HG02588 (cell line): ENCODE measurements around the gene ASPHD1.
"Not testable (repeated sequence)": the region's sequence is repeated elsewhere in the genome, so short reads cannot be mapped to it uniquely, and the experiment has no call there.

Experiments used
- ATAC-seq: cut with Tn5 transposase; IDR thresholded peaks from one replicate; pipeline ENCODE4 v1.9.1; 2021; ENCODE audit warnings: mild to moderate bottlenecking, moderate library complexity; ENCODE audit not compliant: unreplicated experiment

ASPHD1 gene

DNA sequence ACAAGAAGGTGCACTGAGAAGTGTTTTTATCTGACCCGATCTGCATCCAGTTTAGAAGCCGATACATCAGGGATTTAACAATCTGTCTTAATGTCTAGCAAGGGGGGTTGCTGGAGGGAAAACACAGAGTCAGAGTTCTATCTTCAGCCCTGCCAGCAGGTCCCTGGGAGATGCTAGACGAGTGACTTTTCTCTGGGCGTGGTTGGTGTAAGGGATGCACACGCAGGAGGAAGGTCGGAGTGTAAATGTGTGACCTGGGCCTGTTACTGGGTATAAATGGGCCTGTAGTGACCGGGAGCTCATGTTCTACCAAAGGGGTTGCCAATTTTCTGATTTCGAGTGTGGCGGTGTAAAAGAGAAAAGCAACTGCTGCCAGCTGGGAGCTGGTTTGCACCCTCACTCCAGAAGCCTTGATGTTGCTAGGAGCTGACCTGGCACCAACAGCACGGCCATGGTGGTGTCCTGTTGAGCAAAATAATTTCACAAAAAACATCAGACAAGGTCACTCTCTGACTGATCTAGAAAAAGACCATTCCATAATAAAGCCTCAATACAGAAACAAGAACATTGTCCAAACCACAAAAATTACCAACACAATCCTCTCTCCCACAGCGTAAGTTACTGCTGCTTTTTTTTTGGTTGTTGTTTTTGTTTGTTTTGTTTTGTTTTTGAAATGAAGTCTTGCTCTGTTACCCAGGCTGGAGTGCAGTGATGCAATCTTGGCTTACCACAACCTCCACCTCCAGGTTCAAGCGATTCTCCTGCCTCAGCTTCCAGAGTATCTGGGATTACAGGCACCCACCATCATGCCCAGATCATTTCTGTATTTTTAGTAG lies 27.0 kb downstream of the ASPHD1 start:
- ATAC-seq: no peak

DNA sequence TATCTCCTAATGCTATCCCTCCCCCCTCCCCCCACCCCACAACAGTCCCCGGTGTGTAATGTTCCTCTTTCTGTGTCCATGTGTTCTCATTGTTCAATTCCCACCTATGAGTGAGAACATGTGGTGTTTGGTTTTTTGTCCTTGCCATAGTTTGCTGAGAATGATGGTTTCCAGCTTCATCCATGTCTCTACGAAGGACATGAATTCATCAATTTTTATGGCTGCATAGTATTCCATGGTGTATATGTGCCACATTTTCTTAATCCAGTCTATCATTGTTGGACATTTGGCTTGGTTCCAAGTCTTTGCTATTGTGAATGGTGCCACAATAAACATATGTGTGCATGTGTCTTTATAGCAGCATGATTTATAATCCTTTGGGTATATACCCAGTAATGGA lies 31.5 kb downstream of the ASPHD1 start:
- ATAC-seq: not testable (repeated sequence)

DNA sequence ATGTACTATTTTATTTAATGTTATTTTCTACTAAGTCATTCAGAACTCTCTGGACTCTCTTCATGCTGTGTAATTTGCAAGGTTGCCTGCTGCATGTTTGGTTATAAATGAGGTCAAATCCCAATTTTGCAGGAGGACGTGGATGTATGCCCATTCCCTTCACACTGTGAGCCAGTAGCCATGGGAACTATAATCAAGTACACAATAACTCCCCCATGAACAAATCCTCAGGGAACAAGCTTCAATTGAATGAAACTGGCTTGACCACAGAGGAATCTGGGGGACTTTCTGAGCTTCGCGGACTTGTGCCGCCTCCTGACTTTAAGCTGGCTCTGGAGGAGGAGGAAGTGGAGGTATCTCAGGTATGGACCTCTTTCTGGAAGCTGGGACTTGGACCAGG lies 40.4 kb downstream of the ASPHD1 start:
- ATAC-seq: no peak

DNA sequence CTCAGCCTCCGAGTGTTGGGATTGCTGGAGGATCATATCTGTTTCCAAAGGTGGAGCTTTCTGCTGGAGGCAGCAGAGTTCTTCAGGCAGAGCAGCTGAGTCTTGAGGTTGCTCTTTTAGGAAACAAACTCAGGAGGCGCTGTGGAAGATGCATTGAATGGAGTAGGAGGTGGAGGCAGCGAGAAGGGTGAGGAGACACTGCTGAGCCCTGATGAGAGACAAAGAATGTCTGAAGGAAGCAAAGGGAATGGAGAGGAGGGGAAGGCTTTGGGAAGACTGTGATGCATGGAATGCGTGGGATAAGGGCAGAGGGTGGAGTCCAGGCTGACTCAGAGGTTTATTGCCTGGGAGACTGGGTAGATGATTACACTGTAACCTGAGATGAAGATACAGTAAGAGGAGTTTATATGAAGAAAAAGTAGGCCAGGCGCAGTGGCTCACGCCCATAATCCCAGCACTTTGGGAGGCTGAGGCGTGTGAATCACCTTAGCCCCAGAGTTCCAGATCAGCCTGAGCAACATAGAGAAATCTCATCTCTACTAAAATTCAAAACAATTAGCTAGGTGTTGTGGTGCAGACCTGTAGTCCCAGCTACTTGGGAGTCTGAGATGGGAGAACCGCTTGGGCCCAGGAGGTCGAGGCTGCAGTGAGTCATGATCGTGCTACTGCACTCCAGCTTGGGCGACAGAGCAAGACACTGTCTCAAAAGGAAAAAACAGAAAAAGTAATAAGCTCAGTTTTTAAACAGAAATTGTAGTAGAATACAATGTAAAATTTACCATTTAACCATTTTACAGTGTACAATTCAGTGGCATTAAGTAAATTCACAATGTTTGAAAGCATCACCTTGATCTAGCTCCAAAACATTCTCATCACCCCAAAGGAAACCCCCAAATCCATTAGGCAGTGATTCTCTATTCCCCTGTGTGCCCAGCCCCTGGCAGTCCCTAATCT lies 43.8 kb downstream of the ASPHD1 start:
- no peak for ATAC-seq

- ATAC-seq: no peak
Observed at GRCh38 chr16:29947897-29948296, 47.6 kb downstream of the ASPHD1 start.

DNA sequence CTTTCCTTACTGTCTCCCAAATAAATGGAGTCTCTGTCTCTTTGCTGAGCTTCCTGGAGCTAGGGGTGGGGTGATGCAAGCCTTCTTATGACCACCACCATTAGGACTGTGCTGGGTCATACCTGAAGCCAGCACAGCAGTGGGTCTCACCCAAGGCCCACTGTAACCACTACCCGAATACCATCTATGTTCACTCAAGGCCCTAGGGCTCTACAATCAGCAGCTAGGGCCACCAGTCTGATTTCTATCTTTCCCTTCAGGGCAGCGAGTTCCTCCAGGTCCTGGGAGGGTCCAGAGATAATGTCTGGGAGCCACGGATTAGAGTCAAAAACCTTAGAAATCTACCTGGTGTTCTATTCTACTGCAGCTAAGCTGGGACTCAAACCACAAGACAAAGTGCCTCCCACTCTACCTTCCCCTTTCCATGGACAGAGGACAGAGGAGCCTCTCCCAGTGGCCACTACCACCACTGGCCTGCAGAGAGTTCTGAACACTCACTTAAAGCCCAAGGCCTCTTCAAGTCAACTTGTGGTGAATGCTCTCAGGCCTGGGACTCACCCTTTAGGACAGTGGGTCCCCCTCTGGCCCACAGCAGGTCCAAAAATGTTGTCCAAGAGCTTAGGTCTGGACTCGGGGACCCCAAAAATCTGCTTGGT lies 50.6 kb downstream of the ASPHD1 start:
- ATAC-seq: no peak

- ATAC-seq: no peak
Observed at GRCh38 chr16:29951625-29952365, 51.5 kb downstream of the ASPHD1 start.
